ENCODE data around the gene ANXA3.

DNA sequence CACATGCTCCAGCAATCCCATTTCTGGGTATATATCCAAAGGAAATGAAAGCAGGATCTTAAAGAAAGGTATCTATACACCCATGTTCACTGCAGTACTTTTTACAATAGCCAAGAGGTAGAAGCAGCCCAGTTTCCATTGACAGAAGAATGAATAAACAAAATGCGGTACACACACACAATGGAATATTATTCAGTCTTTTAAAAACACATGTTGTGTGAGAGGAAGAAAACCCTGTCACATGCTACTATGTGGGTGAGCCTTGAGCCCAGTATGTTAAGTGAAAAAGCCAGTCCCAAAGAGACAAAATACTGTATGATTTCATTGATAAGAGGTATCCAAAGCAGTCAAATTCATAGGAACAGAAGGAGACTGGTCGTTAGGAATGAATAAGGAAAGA is 6.3 kb downstream of the ANXA3 start:
- no peak for TF ChIP-seq EZH2 (IDR thresholded peaks at IDR 0.05; ENCODE audit: borderline replicate concordance, low read depth, low read length, poor library complexity, severe bottlenecking)
- TF ChIP-seq, protein P1, sequence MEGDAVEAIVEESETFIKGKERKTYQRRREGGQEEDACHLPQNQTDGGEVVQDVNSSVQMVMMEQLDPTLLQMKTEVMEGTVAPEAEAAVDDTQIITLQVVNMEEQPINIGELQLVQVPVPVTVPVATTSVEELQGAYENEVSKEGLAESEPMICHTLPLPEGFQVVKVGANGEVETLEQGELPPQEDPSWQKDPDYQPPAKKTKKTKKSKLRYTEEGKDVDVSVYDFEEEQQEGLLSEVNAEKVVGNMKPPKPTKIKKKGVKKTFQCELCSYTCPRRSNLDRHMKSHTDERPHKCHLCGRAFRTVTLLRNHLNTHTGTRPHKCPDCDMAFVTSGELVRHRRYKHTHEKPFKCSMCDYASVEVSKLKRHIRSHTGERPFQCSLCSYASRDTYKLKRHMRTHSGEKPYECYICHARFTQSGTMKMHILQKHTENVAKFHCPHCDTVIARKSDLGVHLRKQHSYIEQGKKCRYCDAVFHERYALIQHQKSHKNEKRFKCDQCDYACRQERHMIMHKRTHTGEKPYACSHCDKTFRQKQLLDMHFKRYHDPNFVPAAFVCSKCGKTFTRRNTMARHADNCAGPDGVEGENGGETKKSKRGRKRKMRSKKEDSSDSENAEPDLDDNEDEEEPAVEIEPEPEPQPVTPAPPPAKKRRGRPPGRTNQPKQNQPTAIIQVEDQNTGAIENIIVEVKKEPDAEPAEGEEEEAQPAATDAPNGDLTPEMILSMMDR (conservative IDR thresholded peaks at IDR 0.05; ENCODE audit: low read depth, low read length) = no peak

Measured in A673 (cell line).